Colonic mucosa (tissue), 4 donors: Measurements from ENCODE around the gene CDT1. TPM values are rescaled to one million over a fixed set of nuclear protein-coding genes. Genes with fewer than 3 reads are reported as not detected.
"Not testable (repeated sequence)": the region's sequence is repeated elsewhere in the genome, so short reads cannot be mapped to it uniquely, and the experiment has no call there.

Experiments
- DNase-seq: peaks from one replicate; pipeline ENCODE4 v3.0.0-alpha.2; 2020
- H3K27ac ChIP-seq: fragments of 200-600 bp; one replicate; pipeline ENCODE4 v1.8.0; 2021
- H3K27me3 ChIP-seq: fragments of 200-600 bp; one replicate; pipeline ENCODE4 v1.8.0; 2021
- H3K36me3 ChIP-seq: fragments of 200-600 bp; one replicate; pipeline ENCODE4 v1.8.0; 2021
- H3K4me1 ChIP-seq: fragments of 200-600 bp; one replicate; pipeline ENCODE4 v1.8.0; 2021; ENCODE audit warnings: mild to moderate bottlenecking
- H3K4me3 ChIP-seq: fragments of 200-600 bp; one replicate; pipeline ENCODE4 v1.8.0; 2021
- H3K9ac ChIP-seq, 2 donors: one replicate each; pipeline ENCODE4 v1.7.0; 2013; ENCODE audit warnings: control low read depth in 2 of 2, low read depth in 2 of 2, low read length in 2 of 2
- H3K9me3 ChIP-seq: fragments of 200-600 bp; one replicate; pipeline ENCODE4 v1.8.0; 2021
- CTCF ChIP-seq: fragments of 200-600 bp; IDR thresholded peaks from one replicate; pipeline ENCODE4 v1.8.0; 2022; ENCODE audit warnings: antibody characterized with exemption, mild to moderate bottlenecking
- intact Hi-C: fragments of 100-400 bp; cut with DNase I; formaldehyde crosslinking; loops from one replicate; pipeline ENCODE4 v1.14.1; 2022
- total RNA-seq, 2 donors: library from RNA; stranded (reverse); fragmentation: NEBNext Ultra II Directional in 1 of 2; extraction: Animal tissue kit (Norgen Biotek cat#: 25700) in 1 of 2; gene quantifications; one replicate each; pipeline ENCODE4 v1.2.1, GENCODE V29; 2021
- donor health status: healthy.
- donor health status: DM: no; HTN: no; CAD: no.
- donor health status: DM: no; HTN: no; CAD: no.

Gene CDT1
- total RNA-seq, 2 donors from 2014 or later, result 14.9 to 71.7 TPM

- intact Hi-C loops, result loop anchor here (2.0 kb wide), 1 partner anchor 47 kb away; no protein-coding TSS in a partner anchor
- peak within 1 kb of the TSS; percentile 71 for H3K4me3 ChIP-seq
- peaks cover 6% of the 10 kb centered on the region for H3K4me1 ChIP-seq
Observed at GRCh38 chr16:88785106-88785924, 18.3 kb upstream of the CDT1 start, which contains the start of gene PIEZO1. TSS of gene PIEZO1 (minus strand) at chr16:88785220. CDS start at chr16:88784964, 256 bp downstream.

GRCh38 chr16:88787579-88788314, 15.8 kb upstream of the CDT1 start:
- Histone ChIP-seq H3K27me3 (no peaks in the 10 kb centered on the region), H3K4me1 (peaks cover 3% of the 10 kb centered on the region), H3K9ac (no peak overlapping the region), H3K4me3 (no peak overlapping the region), H3K27ac (no peak overlapping the region), H3K9me3 (no peaks in the 10 kb centered on the region), H3K36me3 (no peaks in the 10 kb centered on the region)
- DNase-seq, result no peak
- intact Hi-C loops, result no loop called here
- TF ChIP-seq CTCF, result no peak

More at GRCh38 chr16:88785106-88785924, 18.3 kb upstream of the CDT1 start, which contains the start of gene PIEZO1:
- peak; percentile 94 for TF ChIP-seq CTCF
- Histone ChIP-seq H3K36me3 (no peaks in the 10 kb centered on the region), H3K9ac (peak within 1 kb of the TSS; percentile 72 to 87), H3K9me3 (no peaks in the 10 kb centered on the region), H3K27ac (peak within 1 kb of the TSS; percentile 73), H3K27me3 (no peaks in the 10 kb centered on the region)
- DNase-seq, result peak; percentile 82

- H3K27me3 ChIP-seq, H3K9me3 ChIP-seq, DNase-seq, H3K9ac ChIP-seq, intact Hi-C loops, H3K36me3 ChIP-seq, H3K4me3 ChIP-seq, H3K27ac ChIP-seq, H3K4me1 ChIP-seq: not testable (repeated sequence)
Observed at GRCh38 chr16:88788749-88789148, 14.8 kb upstream of the CDT1 start.

- no peak for TF ChIP-seq CTCF
- Histone ChIP-seq H3K4me3 (no peak overlapping the region), H3K4me1 (no peaks in the 10 kb centered on the region), H3K9me3 (no peaks in the 10 kb centered on the region), H3K36me3 (no peaks in the 10 kb centered on the region), H3K27ac (no peak overlapping the region), H3K9ac (no peak overlapping the region), H3K27me3 (no peaks in the 10 kb centered on the region)
- intact Hi-C loops, result no loop called here
- DNase-seq, result no peak
Observed at GRCh38 chr16:88789594-88789993, 14.0 kb upstream of the CDT1 start.

- intact Hi-C loops, result no loop called here
- DNase-seq, result no peak
- no peaks in the 10 kb centered on the region for H3K36me3 ChIP-seq
- H3K27ac ChIP-seq, result no peak overlapping the region
- no peak overlapping the region for H3K9ac ChIP-seq
- H3K9me3 ChIP-seq, result no peaks in the 10 kb centered on the region
- H3K4me1 ChIP-seq, result no peaks in the 10 kb centered on the region
- no peak overlapping the region for H3K4me3 ChIP-seq
- H3K27me3 ChIP-seq, result no peaks in the 10 kb centered on the region
- TF ChIP-seq CTCF, result no peak
Observed at GRCh38 chr16:88790312-88791211, 13.0 kb upstream of the CDT1 start.
